HG03060 (cell line): Measurements from ENCODE around the gene STARD3.

Experiments used
- ATAC-seq: cut with Tn5 transposase; IDR thresholded peaks from one replicate; pipeline ENCODE4 v1.9.1; 2021; ENCODE audit warnings: low read depth, moderate number of reproducible peaks; ENCODE audit not compliant: unreplicated experiment

Gene STARD3

GRCh38 chr17:39658346-39658745 is 21.4 kb downstream of the STARD3 start:
- ATAC-seq = no peak

DNA sequence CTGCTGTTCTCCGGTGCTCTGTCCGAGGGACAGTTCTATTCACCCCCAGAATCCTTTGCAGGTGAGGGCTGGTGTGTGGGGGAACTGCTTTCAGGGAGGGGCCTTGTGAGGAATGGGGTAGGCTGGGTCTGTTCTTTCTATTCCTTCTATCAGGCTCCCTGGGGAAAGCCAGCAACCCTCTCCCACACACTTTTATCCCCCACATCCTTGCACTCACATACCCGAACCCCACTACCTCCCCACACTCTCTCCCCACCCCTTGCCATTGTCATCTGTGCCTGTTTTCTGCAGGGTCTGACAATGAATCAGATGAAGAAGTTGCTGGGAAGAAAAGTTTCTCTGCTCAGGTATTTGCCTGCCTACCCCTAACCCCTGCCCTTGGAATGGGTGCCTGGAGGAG is 21.8 kb downstream of the STARD3 start:
- ATAC-seq = no peak

GRCh38 chr17:39659279-39660010 is 22.5 kb downstream of the STARD3 start:
- no peak for ATAC-seq

GRCh38 chr17:39660011-39660360 is 23.0 kb downstream of the STARD3 start:
- no peak for ATAC-seq

DNA sequence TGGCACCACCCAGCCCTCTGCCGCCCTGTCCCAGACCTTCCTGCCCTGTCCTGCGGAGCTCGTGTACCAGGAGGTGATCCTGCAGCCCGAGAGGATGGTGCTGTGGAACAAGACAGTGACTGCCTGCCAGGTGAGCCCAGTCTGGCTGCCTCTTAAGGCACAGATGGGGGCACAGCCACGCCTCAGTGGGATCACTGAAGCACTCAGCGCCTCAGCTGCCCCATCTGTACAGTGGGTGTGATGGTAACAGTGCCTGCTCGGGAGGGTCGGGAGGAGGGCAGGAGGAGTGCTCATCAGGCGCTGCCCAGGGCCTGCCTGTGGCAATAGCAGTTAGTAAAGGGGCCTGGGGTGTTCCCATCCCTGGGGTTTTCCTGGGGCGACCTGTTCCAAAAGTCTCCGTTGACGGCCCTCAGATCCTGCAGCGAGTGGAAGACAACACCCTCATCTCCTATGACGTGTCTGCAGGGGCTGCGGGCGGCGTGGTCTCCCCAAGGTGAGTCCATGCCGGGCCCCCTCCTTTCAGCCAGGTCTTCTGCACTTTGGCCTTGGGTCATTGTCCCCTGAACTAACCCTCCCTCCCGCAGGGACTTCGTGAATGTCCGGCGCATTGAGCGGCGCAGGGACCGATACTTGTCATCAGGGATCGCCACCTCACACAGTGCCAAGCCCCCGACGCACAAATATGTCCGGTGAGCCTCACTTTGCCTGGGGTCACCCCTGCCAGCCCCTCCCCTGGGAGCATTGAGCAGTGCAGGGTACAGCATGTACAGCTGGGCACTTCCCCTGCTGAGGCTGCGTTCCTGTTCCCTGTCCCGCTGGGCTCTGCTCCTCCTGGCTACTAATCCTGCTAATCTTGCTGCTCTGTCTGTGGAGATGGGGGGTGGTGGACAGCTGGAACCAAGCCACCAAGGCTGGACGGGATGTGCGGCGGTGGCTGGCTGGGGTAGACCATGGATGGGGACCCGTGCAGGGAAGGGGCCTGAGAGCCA is 23.7 kb downstream of the STARD3 start:
- no peak for ATAC-seq

DNA sequence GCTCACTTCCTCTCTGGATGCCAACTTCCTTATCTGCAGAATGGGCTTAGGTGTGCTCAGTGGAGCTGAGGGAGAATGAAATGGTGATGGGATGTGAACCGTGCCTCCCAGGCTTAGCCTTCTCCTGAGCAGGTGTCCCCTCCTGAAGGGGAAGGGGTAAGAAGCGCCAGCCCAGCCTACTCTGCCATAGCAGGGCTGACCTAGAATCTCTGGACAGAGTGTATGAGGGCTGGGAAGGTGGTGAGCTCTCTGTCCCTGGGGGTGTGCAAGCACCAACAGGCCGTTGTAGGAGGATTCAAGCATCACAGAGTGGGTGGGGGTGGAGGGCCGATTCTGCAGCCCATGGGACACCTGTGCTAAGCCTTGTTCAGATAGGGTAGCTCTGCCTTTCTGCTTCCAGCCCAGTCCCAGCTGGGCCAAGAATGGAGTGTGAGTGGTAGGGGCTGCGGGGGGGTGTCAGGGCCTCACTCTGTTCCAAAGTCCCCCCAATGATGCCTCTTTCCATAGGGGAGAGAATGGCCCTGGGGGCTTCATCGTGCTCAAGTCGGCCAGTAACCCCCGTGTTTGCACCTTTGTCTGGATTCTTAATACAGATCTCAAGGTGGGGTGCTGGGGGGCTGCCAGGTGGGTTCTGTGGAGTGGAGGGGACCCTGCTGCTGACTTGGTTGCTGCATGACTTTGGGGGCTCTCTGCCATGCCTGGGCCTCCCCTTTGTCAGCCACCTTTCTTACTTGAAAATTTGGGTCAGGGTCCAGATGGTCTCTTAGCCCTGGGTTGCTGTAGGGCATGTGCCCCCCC is 25.0 kb downstream of the STARD3 start:
- no peak for ATAC-seq

DNA sequence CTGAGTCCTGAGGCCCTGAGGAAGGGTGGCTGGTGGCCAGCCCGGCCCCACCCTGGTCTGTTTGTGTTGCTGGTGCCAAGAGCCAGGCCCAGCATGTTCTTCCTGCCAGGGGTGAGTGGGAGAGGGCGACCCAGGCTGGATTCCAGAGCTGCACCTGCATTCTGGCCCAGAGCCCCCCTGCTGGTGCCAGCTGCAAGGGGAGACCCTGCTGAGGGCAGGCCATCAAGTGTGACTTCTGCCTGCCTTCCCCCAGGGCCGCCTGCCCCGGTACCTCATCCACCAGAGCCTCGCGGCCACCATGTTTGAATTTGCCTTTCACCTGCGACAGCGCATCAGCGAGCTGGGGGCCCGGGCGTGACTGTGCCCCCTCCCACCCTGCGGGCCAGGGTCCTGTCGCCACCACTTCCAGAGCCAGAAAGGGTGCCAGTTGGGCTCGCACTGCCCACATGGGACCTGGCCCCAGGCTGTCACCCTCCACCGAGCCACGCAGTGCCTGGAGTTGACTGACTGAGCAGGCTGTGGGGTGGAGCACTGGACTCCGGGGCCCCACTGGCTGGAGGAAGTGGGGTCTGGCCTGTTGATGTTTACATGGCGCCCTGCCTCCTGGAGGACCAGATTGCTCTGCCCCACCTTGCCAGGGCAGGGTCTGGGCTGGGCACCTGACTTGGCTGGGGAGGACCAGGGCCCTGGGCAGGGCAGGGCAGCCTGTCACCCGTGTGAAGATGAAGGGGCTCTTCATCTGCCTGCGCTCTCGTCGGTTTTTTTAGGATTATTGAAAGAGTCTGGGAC is 25.8 kb downstream of the STARD3 start:
- no peak for ATAC-seq

DNA sequence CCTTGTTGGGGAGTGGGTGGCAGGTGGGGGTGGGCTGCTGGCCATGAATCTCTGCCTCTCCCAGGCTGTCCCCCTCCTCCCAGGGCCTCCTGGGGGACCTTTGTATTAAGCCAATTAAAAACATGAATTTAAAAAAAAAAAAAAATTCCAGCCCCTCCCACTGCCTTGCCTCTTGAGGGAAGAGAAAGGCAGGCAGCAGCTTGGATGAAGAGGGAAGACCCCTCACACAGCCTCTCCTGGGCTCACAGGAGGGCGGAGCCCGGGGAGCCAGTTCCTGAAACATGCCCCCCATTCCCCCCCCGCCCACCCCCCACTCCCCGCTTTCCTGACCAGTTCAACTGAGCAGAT is 26.4 kb downstream of the STARD3 start:
- no peak for ATAC-seq

DNA sequence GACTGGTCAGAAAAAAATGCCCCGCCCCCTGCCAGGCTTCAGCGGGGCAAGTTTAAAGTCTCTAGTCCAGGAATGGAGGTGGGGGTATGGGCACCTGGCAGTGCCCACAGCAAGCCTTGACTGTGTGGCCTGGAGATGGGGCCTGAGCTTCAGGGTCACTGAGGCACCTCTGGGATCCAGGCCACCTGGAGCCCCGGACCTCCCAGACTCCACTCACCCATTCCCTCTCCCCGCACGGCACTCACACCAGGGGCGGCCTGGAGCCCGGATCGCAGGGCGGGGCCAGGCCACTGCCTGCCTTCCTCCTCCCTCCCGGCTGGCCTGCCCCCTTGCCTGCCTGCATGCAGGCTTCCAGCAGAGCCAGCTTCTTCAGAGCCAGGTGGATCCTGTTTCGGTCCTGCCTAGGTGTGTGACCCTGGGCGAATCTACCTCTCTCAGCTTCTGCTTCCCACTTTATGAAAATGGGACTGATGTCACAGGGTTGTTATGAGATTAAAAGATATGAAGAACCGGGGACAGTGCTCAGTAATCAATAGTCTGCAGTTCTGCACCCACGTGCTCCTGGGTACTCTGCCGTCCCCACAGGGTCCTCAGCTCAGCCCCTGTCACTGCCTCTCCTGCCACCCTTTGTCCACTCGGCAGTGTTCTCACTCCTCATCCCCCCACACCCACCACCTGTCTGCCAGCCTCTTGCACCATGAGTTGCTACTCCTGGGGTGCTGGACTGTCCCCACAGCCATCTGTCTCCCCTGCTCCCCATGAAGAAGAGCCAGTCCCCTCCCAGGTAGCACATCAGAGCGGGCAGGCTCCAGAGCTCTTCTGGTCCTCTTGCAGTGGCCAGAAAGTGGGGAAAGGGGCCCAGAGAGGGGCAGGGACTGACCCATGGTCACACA is 27.0 kb downstream of the STARD3 start:
- no peak for ATAC-seq

DNA sequence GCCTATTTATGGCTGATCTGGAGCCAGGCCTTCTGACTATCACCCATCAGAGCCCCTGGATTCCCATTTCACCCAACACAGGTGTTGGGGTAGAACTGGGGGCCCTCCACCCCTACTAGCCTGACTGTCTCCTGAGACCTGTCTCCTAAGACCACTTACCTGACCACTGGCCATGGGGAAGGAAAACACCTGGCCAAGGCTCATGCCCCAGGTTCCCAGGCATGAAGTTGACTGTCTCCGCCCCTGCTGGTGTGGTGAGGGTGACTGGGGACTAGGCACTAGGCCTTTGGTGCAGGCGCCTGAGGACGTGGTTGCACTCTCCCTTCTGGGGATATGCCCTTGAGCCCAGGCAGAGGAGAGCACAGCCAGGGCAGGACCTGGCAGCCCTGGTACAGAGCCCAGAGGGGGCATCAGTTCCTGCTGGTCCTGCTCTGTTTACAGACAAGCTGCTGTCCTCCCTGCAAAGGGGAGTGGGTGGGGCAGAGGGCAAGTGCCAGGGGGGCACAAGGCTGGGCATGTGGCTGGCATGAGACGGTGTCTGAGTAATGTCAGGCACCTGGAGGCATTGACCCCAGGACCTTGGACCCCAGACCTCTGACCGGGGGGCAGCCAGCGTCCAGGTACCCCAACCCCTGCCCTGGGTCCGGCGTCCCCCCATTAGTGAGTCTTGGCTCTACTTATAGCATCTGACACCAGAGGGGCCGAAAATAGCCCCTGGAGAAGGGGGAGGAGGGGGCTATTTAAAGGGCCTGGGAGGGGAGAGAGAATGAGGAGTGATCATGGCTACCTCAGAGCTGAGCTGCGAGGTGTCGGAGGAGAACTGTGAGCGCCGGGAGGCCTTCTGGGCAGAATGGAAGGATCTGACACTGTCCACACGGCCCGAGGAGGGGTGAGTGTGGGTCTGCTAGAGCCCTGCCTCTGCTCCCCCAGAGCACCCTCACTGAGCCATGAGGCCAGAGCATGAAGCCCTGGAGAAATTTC is 27.9 kb downstream of the STARD3 start, which contains the start of gene TCAP:
TCAP (plus strand) TSS at position 769 of the 981 bp plus-strand sequence; CDS start at position 780, 11 bp downstream.
- no peak for ATAC-seq

DNA sequence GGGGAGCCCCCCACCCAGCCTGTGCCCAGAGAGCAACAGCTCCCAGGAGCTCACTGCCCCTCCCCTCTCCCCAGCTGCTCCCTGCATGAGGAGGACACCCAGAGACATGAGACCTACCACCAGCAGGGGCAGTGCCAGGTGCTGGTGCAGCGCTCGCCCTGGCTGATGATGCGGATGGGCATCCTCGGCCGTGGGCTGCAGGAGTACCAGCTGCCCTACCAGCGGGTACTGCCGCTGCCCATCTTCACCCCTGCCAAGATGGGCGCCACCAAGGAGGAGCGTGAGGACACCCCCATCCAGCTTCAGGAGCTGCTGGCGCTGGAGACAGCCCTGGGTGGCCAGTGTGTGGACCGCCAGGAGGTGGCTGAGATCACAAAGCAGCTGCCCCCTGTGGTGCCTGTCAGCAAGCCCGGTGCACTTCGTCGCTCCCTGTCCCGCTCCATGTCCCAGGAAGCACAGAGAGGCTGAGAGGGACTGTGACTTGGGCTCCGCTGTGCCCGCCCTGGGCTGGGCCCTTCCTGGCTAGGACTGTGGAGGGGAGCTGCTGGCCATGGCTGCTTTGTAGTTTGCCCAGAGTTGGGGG is 28.8 kb downstream of the STARD3 start:
- ATAC-seq = no peak

DNA sequence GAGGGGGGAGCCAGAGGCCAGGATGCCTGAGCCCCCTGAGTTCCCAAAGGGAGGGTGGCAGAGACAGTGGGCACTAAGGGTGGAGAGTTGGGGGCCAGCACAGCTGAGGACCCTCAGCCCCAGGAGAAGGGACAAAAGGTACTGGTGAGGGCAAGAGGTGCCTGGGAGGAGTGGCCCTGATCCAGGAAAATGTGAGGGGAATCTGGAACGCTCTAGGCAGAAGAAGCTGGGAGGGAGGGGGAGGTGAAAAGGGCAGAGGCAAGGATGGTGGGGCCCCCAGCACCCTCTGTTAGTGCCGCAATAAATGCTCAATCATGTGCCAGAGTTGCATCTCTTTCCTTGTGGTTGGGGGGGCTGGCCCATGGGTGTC is 29.3 kb downstream of the STARD3 start:
- ATAC-seq = no peak

GRCh38 chr17:39666601-39667261 is 29.8 kb downstream of the STARD3 start:
- no peak for ATAC-seq

DNA sequence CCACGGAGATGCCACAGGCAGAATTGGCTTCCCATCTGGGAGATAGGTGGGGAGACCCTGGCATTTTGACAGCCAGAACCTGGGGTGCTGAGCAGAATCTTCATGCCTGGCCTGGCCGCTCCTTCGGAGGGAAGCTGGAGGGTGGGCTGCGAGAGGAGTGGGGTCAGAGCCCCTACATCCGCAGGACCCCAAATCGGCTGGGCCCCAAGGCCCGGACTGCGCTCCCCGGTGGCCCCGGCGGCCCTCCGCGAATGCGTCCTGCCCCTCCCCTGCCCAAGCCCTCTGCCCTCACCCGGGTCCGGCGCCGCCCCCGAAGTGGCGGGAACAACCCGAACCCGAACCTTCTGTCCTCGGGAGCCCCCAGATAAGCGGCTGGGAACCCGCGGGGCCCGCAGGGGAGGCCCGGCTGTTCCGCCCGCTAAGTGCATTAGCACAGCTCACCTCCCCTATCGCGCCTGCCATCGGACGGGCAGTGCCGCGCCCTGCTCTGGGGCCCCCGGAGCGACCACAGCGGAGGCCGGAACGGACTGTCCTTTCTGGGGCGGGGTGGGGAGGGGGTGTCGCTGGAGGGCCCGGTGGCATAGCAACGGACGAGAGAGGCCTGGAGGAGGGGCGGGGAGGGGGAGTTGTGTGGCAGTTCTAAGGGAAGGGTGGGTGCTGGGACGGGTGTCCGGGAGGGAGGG is 30.5 kb downstream of the STARD3 start:
- no peak for ATAC-seq

GRCh38 chr17:39667945-39668924 is 31.3 kb downstream of the STARD3 start, which contains the start of gene PNMT:
TSS of gene PNMT (plus strand) at chr17:39668453. CDS start at chr17:39668476, 23 bp downstream.
- ATAC-seq = no peak
